ENCODE results near the gene CYB561D2. TPM values are rescaled to one million over a fixed set of nuclear protein-coding genes. Genes with fewer than 3 reads are reported as not detected.

Gene CYB561D2
- total and polyA plus RNA-seq, 9 of the 15 experiments (the other 6 are each of a cell fraction or from before 2014, with no cell fraction given), result 4.2 to 16.6 (median 9.4) TPM

DNA sequence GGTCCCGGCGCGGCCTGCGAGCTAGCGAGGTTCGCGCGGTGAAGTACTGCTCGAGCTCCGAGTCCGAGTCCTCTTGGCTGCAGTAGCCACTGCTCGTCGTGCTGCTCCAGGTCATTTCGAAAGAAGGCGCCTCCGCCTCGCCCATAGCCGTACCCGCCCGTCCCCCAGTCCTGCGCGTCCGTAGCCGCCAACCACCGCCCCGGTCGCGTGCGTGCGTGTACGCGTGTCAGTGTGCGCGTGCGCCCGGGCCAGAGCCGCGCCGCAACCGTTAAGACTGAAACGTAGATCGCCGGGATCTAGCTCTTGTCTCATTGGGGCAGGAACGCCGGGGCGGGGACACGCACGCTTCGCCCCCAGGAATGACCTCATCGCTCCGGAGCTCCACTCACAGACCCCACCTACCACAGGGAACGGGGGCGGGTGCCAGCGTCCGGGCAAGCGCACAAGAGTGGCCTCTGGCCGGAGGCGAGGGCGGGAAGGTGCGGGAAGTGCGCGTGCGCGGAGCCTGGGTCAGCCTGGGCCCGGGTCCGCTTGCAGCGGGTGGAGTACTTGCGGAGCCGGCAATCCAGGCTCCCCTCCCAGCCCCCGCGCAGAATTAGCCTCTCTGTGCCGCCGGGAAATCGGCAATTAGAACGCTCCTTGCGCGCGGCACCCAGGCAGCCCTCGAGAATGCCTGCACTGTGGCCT, 13.3 kb upstream of the CYB561D2 start (continued):
- TF ChIP-seq ESRRB (CRISPR knock-in tag; IDR thresholded peaks at IDR 0.05; ENCODE audit: borderline replicate concordance), result no peak
- 0 out of 4 replicates have a peak, but pooled peaks of 1 of the 2 experiments have one; percentile 66 for TF ChIP-seq NONO (IDR thresholded peaks at IDR 0.05; ENCODE audit: low read depth in 2 of 2, low read length in 1 of 2)

DNA sequence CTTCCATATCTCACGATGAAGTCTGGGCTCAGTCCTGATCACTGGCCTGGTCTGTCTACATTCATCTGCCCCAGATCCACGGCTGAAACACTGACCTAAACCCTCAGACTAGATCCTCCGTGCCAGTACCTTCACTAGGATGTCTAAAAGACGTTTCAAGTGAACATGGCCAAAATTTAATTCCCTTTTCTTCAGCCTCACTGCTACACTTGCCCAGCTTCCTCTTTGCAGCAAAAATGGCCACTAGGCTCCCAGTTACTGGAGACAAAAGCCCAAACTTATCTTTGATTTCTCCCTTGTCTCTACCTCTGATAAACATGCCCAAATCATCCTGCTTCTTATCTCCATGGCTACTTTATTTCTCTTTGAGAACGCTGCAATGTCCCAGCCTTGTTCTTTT, 11.7 kb upstream of the CYB561D2 start:
- BruUV-seq (replicated peaks), result no TSS peak
- DNase-seq (ENCODE audit: extremely low read depth in 1 of 4, low spot score in 3 of 4) (peak in 1 of 4 experiments; percentile 37), ATAC-seq (no peak), FAIRE-seq (peak; percentile 6)
- ChIA-PET POLR2A (interaction anchor here (0.6 to 1.1 kb wide), 5 partner anchors 8 to 1081 kb away, joined by 3 to 4 read pairs (median 3); partner anchors contain the start of genes CYB561D2, HYAL3, NAA80 and NPRL2), CTCF (ENCODE audit: low intra/inter-chr PET ratio) (no interaction called here)
- Histone ChIP-seq H3K4me1 (replicated peaks in 1 of 2; ENCODE audit: control insufficient read depth in 2 of 2, insufficient read depth in 2 of 2, low read length in 2 of 2) (peaks cover 36 to 58% of the 10 kb centered on the region in 2 experiments; a peak in 4 of 5 replicates), H3K4me2 (ENCODE audit: insufficient read depth, low read length) (peak overlapping the region; percentile 95), H2AFZ (ENCODE audit: low read depth, low read length) (peak overlapping the region; percentile 47), H3K27ac (ENCODE audit: extremely low read depth, low read depth, low read length) (peak overlapping the region; percentile 99), H3K9ac (ENCODE audit: insufficient read depth in 1 of 2, low read depth in 2 of 2, low read length in 2 of 2) (peak overlapping the region; percentile 95 to 98), H3K27me3 (ENCODE audit: control insufficient read depth in 2 of 2, insufficient read depth in 2 of 2, low read length in 2 of 2) (no peaks in the 10 kb centered on the region), H3K9me3 (replicated peaks; ENCODE audit: control insufficient read depth, insufficient read depth, low read depth, low read length) (no peaks in the 10 kb centered on the region), H3K79me2 (ENCODE audit: control insufficient read depth, insufficient read depth, low read length) (peaks cover 67% of the 10 kb centered on the region), H4K20me1 (replicated peaks; ENCODE audit: control insufficient read depth, insufficient read depth, low read length) (peaks cover 6% of the 10 kb centered on the region; the same call in 1 of the 2 replicates), H3K9me1 (ENCODE audit: control insufficient read depth, insufficient read depth, low read length) (peaks cover 3% of the 10 kb centered on the region), H3K4me3 (peak overlapping the region; percentile 96), H3K36me3 (ENCODE audit: control insufficient read depth, insufficient read depth, low read length) (peaks cover 26% of the 10 kb centered on the region; the same call in 2 of the 3 replicates)
- TF ChIP-seq BCL6 (CRISPR knock-in tag; IDR thresholded peaks at IDR 0.05) (no peak), SP1 (CRISPR knock-in tag; IDR thresholded peaks at IDR 0.05) (no peak), MAFG (tag; conservative IDR thresholded peaks at IDR 0.05) (no peak), HNRNPLL (IDR thresholded peaks at IDR 0.05; ENCODE audit: low read depth, low read length, poor library complexity, severe bottlenecking) (no peak), YY1 (IDR thresholded peaks at IDR 0.05; ENCODE audit: borderline replicate concordance in 1 of 3, control insufficient read depth in 1 of 3, extremely low read depth in 1 of 3, insufficient read depth in 3 of 3, insufficient read length in 1 of 3, insufficient replicate concordance in 2 of 3, low read depth in 1 of 3, low read length in 2 of 3) (peak in 1 of 3 experiments; percentile 73), ZNF785 (CRISPR knock-in tag; IDR thresholded peaks at IDR 0.05) (no peak), SAFB (IDR thresholded peaks at IDR 0.05; ENCODE audit: borderline replicate concordance, low read depth, low read length) (no peak), NFIX (CRISPR knock-in tag; IDR thresholded peaks at IDR 0.05; ENCODE audit: low read depth) (no peak), ZC3H8 (IDR thresholded peaks at IDR 0.05) (no peak), ZNF589 (CRISPR knock-in tag; IDR thresholded peaks at IDR 0.05; ENCODE audit: low read depth) (0 out of 2 replicates have a peak, but pooled peaks have one; percentile 33)
- TF ChIP-seq, protein P1, sequence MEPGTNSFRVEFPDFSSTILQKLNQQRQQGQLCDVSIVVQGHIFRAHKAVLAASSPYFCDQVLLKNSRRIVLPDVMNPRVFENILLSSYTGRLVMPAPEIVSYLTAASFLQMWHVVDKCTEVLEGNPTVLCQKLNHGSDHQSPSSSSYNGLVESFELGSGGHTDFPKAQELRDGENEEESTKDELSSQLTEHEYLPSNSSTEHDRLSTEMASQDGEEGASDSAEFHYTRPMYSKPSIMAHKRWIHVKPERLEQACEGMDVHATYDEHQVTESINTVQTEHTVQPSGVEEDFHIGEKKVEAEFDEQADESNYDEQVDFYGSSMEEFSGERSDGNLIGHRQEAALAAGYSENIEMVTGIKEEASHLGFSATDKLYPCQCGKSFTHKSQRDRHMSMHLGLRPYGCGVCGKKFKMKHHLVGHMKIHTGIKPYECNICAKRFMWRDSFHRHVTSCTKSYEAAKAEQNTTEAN (CRISPR knock-in tag; IDR thresholded peaks at IDR 0.05), result no peak
- in situ Hi-C loops (cut with MboI), result no loop called here
- intact Hi-C loops (cut with micrococcal nuclease), result no loop called here
- 6% methylated on average over 4 of the region's 5 CpGs for WGBS (ENCODE audit: insufficient coverage, low coverage, missing lambda C conversion rate)
